ENCODE measurements around the gene SCRN1. TPM values are rescaled to one million over a fixed set of nuclear protein-coding genes. Genes with fewer than 3 reads are reported as not detected.

The SCRN1 gene
- total and polyA plus RNA-seq, 2 of the 4 experiments (the other 2 are of a cell fraction), result 57.1 to 124 TPM

DNA sequence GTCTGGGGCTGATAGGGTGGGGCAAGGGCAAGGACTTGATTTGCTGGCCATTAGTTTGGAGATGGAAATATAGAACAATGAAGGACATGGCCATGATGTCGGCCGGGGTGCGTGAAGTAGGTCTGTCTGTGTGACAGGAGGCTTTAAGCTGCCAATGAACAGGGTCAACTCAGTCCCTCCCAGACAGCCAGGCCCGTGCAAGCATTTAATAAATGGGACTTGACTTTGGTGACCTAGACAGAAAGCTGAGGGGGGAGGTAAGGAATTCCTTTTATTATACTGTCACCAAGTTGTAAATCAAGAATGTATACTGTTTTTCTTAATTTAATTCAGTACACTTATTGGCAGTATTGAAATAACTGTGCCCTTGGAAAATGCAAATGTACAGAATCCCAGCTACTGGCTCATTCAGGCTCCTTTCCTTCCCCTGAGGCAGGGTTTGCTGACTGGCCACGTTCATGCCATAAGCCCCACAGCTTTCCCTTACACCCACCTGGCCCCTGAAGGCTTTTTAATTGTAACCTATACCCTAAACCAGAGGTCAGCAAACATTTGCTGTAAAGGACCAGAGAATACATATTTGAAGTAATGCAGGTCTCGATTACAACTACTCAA lies 96.1 kb downstream of the SCRN1 start:
- H3K4me2 ChIP-seq (ENCODE audit: low read depth, low read length), result no peak overlapping the region
- intact Hi-C loops (cut with micrococcal nuclease), result no loop called here
- H3K27me3 ChIP-seq (ENCODE audit: control insufficient read depth, insufficient read depth, low read length), result peaks cover 30% of the 10 kb centered on the region
- H2AK9ac ChIP-seq (replicated peaks; ENCODE audit: low read depth, low read length, poor library complexity), result no peak overlapping the region
- no peaks in the 10 kb centered on the region for H3K4me1 ChIP-seq (ENCODE audit: control insufficient read depth, insufficient read depth, low read length)
- TF ChIP-seq CTCF (conservative IDR thresholded peaks at IDR 0.05; ENCODE audit: low read depth, low read length), result no peak
- TF ChIP-seq MXI1 (IDR thresholded peaks at IDR 0.05; ENCODE audit: borderline replicate concordance, low read depth, low read length), result no peak
- no peak for TF ChIP-seq FOS (IDR thresholded peaks at IDR 0.05; ENCODE audit: low read depth, low read length)
- no peak for TF ChIP-seq CHD1 (IDR thresholded peaks at IDR 0.05; ENCODE audit: low read depth, low read length)
- no peak for TF ChIP-seq SMC3 (IDR thresholded peaks at IDR 0.05; ENCODE audit: low read depth, low read length)
- TF ChIP-seq CEBPB (IDR thresholded peaks at IDR 0.05; ENCODE audit: low read depth, low read length), result no peak
- no peak for TF ChIP-seq NFE2L2 (IDR thresholded peaks at IDR 0.05; ENCODE audit: low read depth, low read length)
- TF ChIP-seq MAZ (IDR thresholded peaks at IDR 0.05; ENCODE audit: borderline replicate concordance, low read depth, low read length), result no peak
- no peak for TF ChIP-seq RFX5 (IDR thresholded peaks at IDR 0.05; ENCODE audit: low read depth, low read length)
- TF ChIP-seq, protein P1, sequence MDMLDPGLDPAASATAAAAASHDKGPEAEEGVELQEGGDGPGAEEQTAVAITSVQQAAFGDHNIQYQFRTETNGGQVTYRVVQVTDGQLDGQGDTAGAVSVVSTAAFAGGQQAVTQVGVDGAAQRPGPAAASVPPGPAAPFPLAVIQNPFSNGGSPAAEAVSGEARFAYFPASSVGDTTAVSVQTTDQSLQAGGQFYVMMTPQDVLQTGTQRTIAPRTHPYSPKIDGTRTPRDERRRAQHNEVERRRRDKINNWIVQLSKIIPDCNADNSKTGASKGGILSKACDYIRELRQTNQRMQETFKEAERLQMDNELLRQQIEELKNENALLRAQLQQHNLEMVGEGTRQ (IDR thresholded peaks at IDR 0.05; ENCODE audit: low read depth, low read length), result no peak
- no peak for TF ChIP-seq BHLHE40 (IDR thresholded peaks at IDR 0.05; ENCODE audit: low read depth, low read length)
- no peak for TF ChIP-seq MAFK (IDR thresholded peaks at IDR 0.05; ENCODE audit: low read depth, low read length)
- TF ChIP-seq RAD21 (IDR thresholded peaks at IDR 0.05; ENCODE audit: low read length), result no peak
- no peak for TF ChIP-seq POLR2A (IDR thresholded peaks at IDR 0.05; ENCODE audit: low read depth, low read length)
- no peak for TF ChIP-seq ELK1 (IDR thresholded peaks at IDR 0.05; ENCODE audit: borderline replicate concordance, low read depth, low read length)
- no peak for TF ChIP-seq RCOR1 (IDR thresholded peaks at IDR 0.05; ENCODE audit: insufficient replicate concordance, low read length)
- H2BK20ac ChIP-seq (ENCODE audit: low read depth, low read length), result no peak overlapping the region
- 100% methylated on average over 1 of the region's 6 CpGs; no CpG with 5 or more reads in 1 of the 2 experiments for WGBS, 2 experiments (ENCODE audit: extremely low coverage in 2 of 2, insufficient read length in 1 of 2)
- H3K9ac ChIP-seq (ENCODE audit: low read depth, low read length), result no peak overlapping the region
- no peak overlapping the region for H3K27ac ChIP-seq (ENCODE audit: insufficient read depth, low read length)
- ChIA-PET POLR2A (ENCODE audit: unreplicated experiment) (no interaction called here), CTCF (no interaction called here)
- no peaks in the 10 kb centered on the region; the same call in 1 of the 2 replicates for H3K9me3 ChIP-seq (ENCODE audit: control insufficient read depth, insufficient read depth, low read length)
- no peaks in the 10 kb centered on the region for H3K9me1 ChIP-seq (ENCODE audit: insufficient read depth, low read length)
- H3K4ac ChIP-seq (ENCODE audit: low read depth, low read length), result no peak overlapping the region
- no peak overlapping the region for H4K8ac ChIP-seq (ENCODE audit: low read depth in 2 of 2, low read length in 2 of 2)
- H3K79me1 ChIP-seq (ENCODE audit: low read depth in 1 of 2, low read length in 2 of 2), result no peaks in the 10 kb centered on the region
- H3K18ac ChIP-seq (ENCODE audit: low read depth, low read length), result no peak overlapping the region
- no peak overlapping the region for H4K91ac ChIP-seq (ENCODE audit: insufficient read depth, low read depth, low read length)
- in situ Hi-C loops (cut with MboI; ENCODE audit: low sequenced_read_pairs), result no loop called here
- no peaks in the 10 kb centered on the region for H3K36me3 ChIP-seq (ENCODE audit: control insufficient read depth, insufficient read depth, low read length)
- H2AK5ac ChIP-seq (ENCODE audit: low read depth, low read length), result no peak overlapping the region
- dilution Hi-C loops (cut with HindIII; ENCODE audit: low sequenced_read_pairs, unreplicated experiment), result no loop called here
- no peak overlapping the region for H4K5ac ChIP-seq (ENCODE audit: low read depth, low read length)
- ATAC-seq (ENCODE audit: low read depth) (no peak), DNase-seq (no peak)
- H2BK120ac ChIP-seq (ENCODE audit: low read depth, low read length), result no peak overlapping the region
- no peaks in the 10 kb centered on the region for H4K20me1 ChIP-seq (ENCODE audit: insufficient read depth, low read length)
- no peak overlapping the region for H2BK15ac ChIP-seq (ENCODE audit: low read depth, low read length)
- H3K23ac ChIP-seq (ENCODE audit: low read depth, low read length), result no peak overlapping the region
- no peak overlapping the region for H2AFZ ChIP-seq (replicated peaks; ENCODE audit: low read length, poor library complexity)
- H3K4me3 ChIP-seq (ENCODE audit: insufficient read depth, low read depth, low read length), result no peak overlapping the region
- no peak overlapping the region for H2BK5ac ChIP-seq (ENCODE audit: low read depth, low read length, poor library complexity, severe bottlenecking)
- H3K56ac ChIP-seq (ENCODE audit: extremely low read depth, insufficient read depth, low read length), result no peak overlapping the region
- BruUV-seq (replicated peaks), result no TSS peak
- H3K14ac ChIP-seq (replicated peaks; ENCODE audit: low read depth, low read length), result no peak overlapping the region

All from IMR-90 (cell line).